Endothelial cell of umbilical vein (primary cell): ENCODE measurements around the gene PTGES. TPM values are rescaled to one million over a fixed set of nuclear protein-coding genes. Genes with fewer than 3 reads are reported as not detected.

Experiments used
- Bru-seq: library from RNA; stranded (reverse); fragments of 400-500 nt; gene quantifications from one replicate; lab custom pipeline; 2021; lab: Mats Ljungman, UMichigan
- BruChase-seq, 2 experiments: library from RNA; stranded (reverse); fragments of 400-500 nt; gene quantifications; one replicate each; lab custom pipeline; 2021; lab: Mats Ljungman, UMichigan
- BruUV-seq: library from RNA; stranded (reverse); fragments of 400-500 nt; replicated peaks from 2 replicates; lab custom pipeline; 2021; lab: Mats Ljungman, UMichigan
- CTCF ChIA-PET: fragments of 300-600, 350-600 bp; sonication (Branson Sonifier 250); formaldehyde crosslinking; loops from one replicate; lab custom pipeline; 2021; ENCODE audit warnings: antibody characterized with exemption, inconsistent platforms; lab: Charles Lee
- POLR2A ChIA-PET: fragments of 300-600, 350-600 bp; sonication (Branson Sonifier 250); formaldehyde crosslinking; loops from one replicate; lab custom pipeline; 2021; ENCODE audit warnings: antibody characterized with exemption, inconsistent platforms; lab: Charles Lee
- DNase-seq: peaks from one replicate; pipeline ENCODE4 v3.0.0-alpha.2; 2011; ENCODE audit warnings: low read depth, low spot score
- FAIRE-seq: peaks from 2 replicates; lab custom pipeline; 2011; peaks lifted over from hg19 to GRCh38; lab: Jason Lieb, UNC
- H2AFZ ChIP-seq: 2 replicates; pipeline ENCODE4 v1.6.0; 2012; ENCODE audit warnings: low read depth, low read length, control low read depth, inconsistent platforms
- H3K27ac ChIP-seq: 2 replicates; pipeline ENCODE4 v1.5.1; 2011; ENCODE audit warnings: low read depth, mild to moderate bottlenecking, control low read depth, low read length, moderate library complexity; ENCODE audit not compliant: insufficient read depth
- H3K27me3 ChIP-seq, 2 experiments: 2 replicates each; pipeline versions ENCODE4 v1.6.0 to v1.6.1; 2011; ENCODE audit warnings: low read length in 2 of 2, mixed read lengths in 1 of 2; ENCODE audit not compliant: control insufficient read depth in 2 of 2, insufficient read depth in 2 of 2
- H3K36me3 ChIP-seq, 2 experiments: 2 replicates in 1 of 2; 3 replicates in 1 of 2; pipeline ENCODE4 v1.5.1; 2011; ENCODE audit warnings: low read length in 2 of 2, mild to moderate bottlenecking in 1 of 2, moderate library complexity in 1 of 2; ENCODE audit not compliant: control insufficient read depth in 2 of 2, insufficient read depth in 2 of 2; ENCODE audit errors: extremely low read depth in 1 of 2
- H3K4me1 ChIP-seq: 3 replicates; pipeline ENCODE4 v1.5.1; 2011; ENCODE audit warnings: mild to moderate bottlenecking, low read length; ENCODE audit not compliant: control insufficient read depth, insufficient read depth; ENCODE audit errors: extremely low read depth
- H3K4me2 ChIP-seq: 2 replicates; pipeline ENCODE4 v1.6.1; 2011; ENCODE audit warnings: low read length, control low read depth, mixed read lengths; ENCODE audit not compliant: insufficient read depth
- H3K4me3 ChIP-seq, 3 experiments: fragments of 200-600 bp in 1 of 3; sonication (generic), shearing (Covaris generic) in 1 of 3; replicated peaks in 1 of 3; 2 replicates each; pipeline ENCODE4 v1.5.1; 2011 to 2016; ENCODE audit warnings: control low read depth in 3 of 3, low read length in 3 of 3, mild to moderate bottlenecking in 2 of 3, inconsistent platforms in 1 of 3, low read depth in 1 of 3, moderate library complexity in 1 of 3; ENCODE audit not compliant: insufficient read depth in 1 of 3
- H3K79me2 ChIP-seq: 2 replicates; pipeline ENCODE4 v1.6.0; 2012; ENCODE audit warnings: low read length, inconsistent platforms; ENCODE audit not compliant: control insufficient read depth, insufficient read depth
- H3K9ac ChIP-seq: replicated peaks from 2 replicates; pipeline ENCODE3; 2011; ENCODE audit warnings: low read length, control low read depth; ENCODE audit not compliant: insufficient read depth; ENCODE audit errors: extremely low read depth
- H3K9me1 ChIP-seq: replicated peaks from 3 replicates; pipeline ENCODE4 v1.6.0; 2011; ENCODE audit warnings: mild to moderate bottlenecking, low read length; ENCODE audit not compliant: control insufficient read depth, insufficient read depth; ENCODE audit errors: extremely low read depth
- H3K9me3 ChIP-seq: replicated peaks from 2 replicates; pipeline ENCODE4 v1.5.1; 2012; ENCODE audit warnings: low read length, inconsistent platforms; ENCODE audit not compliant: control insufficient read depth, insufficient read depth
- H4K20me1 ChIP-seq: replicated peaks from 2 replicates; pipeline ENCODE3; 2011; ENCODE audit warnings: mild to moderate bottlenecking, low read length; ENCODE audit not compliant: control insufficient read depth, insufficient read depth; ENCODE audit errors: extremely low read depth
- CTCF ChIP-seq, 2 donors: IDR thresholded peaks; 1 replicate in 1 of 2; 2 replicates in 1 of 2; pipeline ENCODE4 v1.5.1; 2011; ENCODE audit warnings: low read length in 2 of 2, mild to moderate bottlenecking in 2 of 2, moderate library complexity in 2 of 2, control low read depth in 1 of 2, inconsistent platforms in 1 of 2, low read depth in 1 of 2; ENCODE audit not compliant: insufficient read depth in 1 of 2; ENCODE audit errors: extremely low read depth in 1 of 2
- EZH2 ChIP-seq: IDR thresholded peaks from 2 replicates; pipeline ENCODE4 v1.6.1; 2012; ENCODE audit warnings: borderline replicate concordance, low read depth, mild to moderate bottlenecking, moderate library complexity, low read length, inconsistent platforms; ENCODE audit not compliant: severe bottlenecking
- FOS ChIP-seq: IDR thresholded peaks from 2 replicates; pipeline ENCODE4 v1.6.1; 2011; ENCODE audit warnings: mild to moderate bottlenecking, low read length, moderate library complexity, borderline replicate concordance; ENCODE audit not compliant: insufficient read depth
- GATA2 ChIP-seq: IDR thresholded peaks from 2 replicates; pipeline ENCODE4 v1.7.0; 2011; ENCODE audit warnings: low read depth, mild to moderate bottlenecking, moderate library complexity, mixed read lengths, low read length; ENCODE audit not compliant: insufficient read length, insufficient read depth
- JUN ChIP-seq: IDR thresholded peaks from 2 replicates; pipeline ENCODE4 v1.6.1; 2011; ENCODE audit warnings: borderline replicate concordance, low read depth; ENCODE audit not compliant: insufficient read length, insufficient read depth
- MAX ChIP-seq: IDR thresholded peaks from 2 replicates; pipeline ENCODE4 v1.6.1; 2011; ENCODE audit not compliant: insufficient read depth, insufficient read length
- MYC ChIP-seq: IDR thresholded peaks from one replicate; pipeline ENCODE4 v1.6.1; 2011; ENCODE audit warnings: mild to moderate bottlenecking, low read depth, low read length
- POLR2A ChIP-seq: IDR thresholded peaks from 2 replicates; pipeline ENCODE4 v1.6.1; 2012; ENCODE audit warnings: low read depth, mild to moderate bottlenecking, control low read depth, low read length
- POLR2AphosphoS5 ChIP-seq: IDR thresholded peaks from 2 replicates; pipeline ENCODE4 v1.6.1; 2012; ENCODE audit warnings: low read depth, mild to moderate bottlenecking, control low read depth, low read length, moderate library complexity; ENCODE audit not compliant: insufficient read depth
- dilution Hi-C: fragments of 300-500 bp; cut with MboI; formaldehyde crosslinking; loops from one replicate; pipeline ENCODE4 v1.15.0; 2019; ENCODE audit warnings: low sequenced_read_pairs; ENCODE audit not compliant: extremely low pct_ligation_motif_present
- intact Hi-C: fragments of 100-400 bp; cut with micrococcal nuclease; formaldehyde crosslinking; loops from one replicate; pipeline ENCODE4 v1.10.0; 2022
- long read RNA-seq: library from polyadenylated mRNA; stranded (forward); transcript quantifications from one replicate; pipeline ENCODE4 v2.0.0, GENCODE V29; 2021
- polyA minus RNA-seq, 3 experiments: library from RNA; depleted of rRNA, polyadenylated mRNA; stranded (reverse); fragments of >200 nt; gene quantifications; 1 replicate in 1 of 3; 2 replicates in 2 of 3; pipeline ENCODE4 v1.2.3, GENCODE V29; 2011
- polyA plus RNA-seq, 4 experiments: library from polyadenylated mRNA; depleted of rRNA in 3 of 4; stranded (reverse) in 3 of 4; unstranded in 1 of 4; fragments of >200 nt; gene quantifications; 2 replicates each; pipeline versions ENCODE4 v1.2.1 to v1.2.3, GENCODE V29; 2011 to 2012; ENCODE audit warnings: missing spikeins in 1 of 4
- total RNA-seq: library from RNA; stranded (reverse); gene quantifications from 2 replicates; pipeline ENCODE4 v1.2.3, GENCODE V29; 2021

PTGES gene
- total RNA-seq (not detected in 2 replicates), polyA plus RNA-seq (not detected in 2 replicates), polyA minus RNA-seq (not detected in 2 replicates), Bru-seq, nascent RNA (not detected), BruChase-seq, experiment 1, labeled RNA remaining after a 6-hour chase (not detected), BruChase-seq, experiment 2, labeled RNA remaining after a 2-hour chase (not detected)
- polyA plus RNA-seq (2011; cell fraction: cytosol; rRNA removed), result not detected in 2 replicates
- polyA plus RNA-seq (2011; cell fraction: nucleus; rRNA removed), result not detected in 2 replicates
- polyA plus RNA-seq (2012), result 0.11 TPM in 1 of 2 replicates, not detected in the other
- 93.3 TPM for polyA minus RNA-seq (2011; cell fraction: cytosol; rRNA and poly(A)+ RNA removed)
- 0.53 TPM in 1 of 2 replicates, not detected in the other for polyA minus RNA-seq (2011; cell fraction: nucleus; rRNA and poly(A)+ RNA removed)
- long read RNA-seq, result 0 reads

GRCh38 chr9:129752900-129753729, at the start of gene PTGES:
PTGES (minus strand) TSS chr9:129753042; CDS start chr9:129753012, 30 bp downstream.
- CTCF ChIA-PET, result interaction anchor here (1.0 to 5.5 kb wide), 5 partner anchors 15 to 111 kb away, joined by 3 to 28 read pairs (median 5); no protein-coding TSS in a partner anchor
- dilution Hi-C loops (no loop called here), intact Hi-C loops (no loop called here)
- DNase-seq, result peak; percentile 47
- Histone ChIP-seq H3K27me3 (peaks cover 2 to 6% of the 10 kb centered on the region in 2 experiments), H3K9me1 (no peaks in the 10 kb centered on the region), H3K79me2 (no peaks in the 10 kb centered on the region), H3K4me3 (no peak within 1 kb of the TSS), H2AFZ (no peak within 1 kb of the TSS), H3K4me1 (no peaks in the 10 kb centered on the region), H3K27ac (no peak within 1 kb of the TSS), H3K9ac (no peak within 1 kb of the TSS), H3K4me2 (no peak within 1 kb of the TSS), H4K20me1 (no peaks in the 10 kb centered on the region), H3K36me3 (no peaks in the 10 kb centered on the region), H3K9me3 (no peaks in the 10 kb centered on the region)
- no TSS peak for BruUV-seq
- TF ChIP-seq EZH2, result no peak
- TF ChIP-seq POLR2AphosphoS5, result no peak
- TF ChIP-seq JUN, result no peak
- TF ChIP-seq FOS, result no peak
- no peak for TF ChIP-seq GATA2
- no peak for TF ChIP-seq CTCF (IDR thresholded peaks at IDR 0.05; ENCODE audit: extremely low read depth in 1 of 2, insufficient read depth in 1 of 2, low read depth in 1 of 2, low read length in 2 of 2)
- no peak for TF ChIP-seq POLR2A
- no peak for TF ChIP-seq MYC
- no peak for TF ChIP-seq MAX
- no peak for FAIRE-seq
- POLR2A ChIA-PET, result no interaction called here
